ENCODE results near the gene RNF207. TPM values are rescaled to one million over a fixed set of nuclear protein-coding genes. Genes with fewer than 3 reads are reported as not detected.

RNF207 gene
- total RNA-seq, 1 experiment from 2014 or later = 4.9 TPM

DNA sequence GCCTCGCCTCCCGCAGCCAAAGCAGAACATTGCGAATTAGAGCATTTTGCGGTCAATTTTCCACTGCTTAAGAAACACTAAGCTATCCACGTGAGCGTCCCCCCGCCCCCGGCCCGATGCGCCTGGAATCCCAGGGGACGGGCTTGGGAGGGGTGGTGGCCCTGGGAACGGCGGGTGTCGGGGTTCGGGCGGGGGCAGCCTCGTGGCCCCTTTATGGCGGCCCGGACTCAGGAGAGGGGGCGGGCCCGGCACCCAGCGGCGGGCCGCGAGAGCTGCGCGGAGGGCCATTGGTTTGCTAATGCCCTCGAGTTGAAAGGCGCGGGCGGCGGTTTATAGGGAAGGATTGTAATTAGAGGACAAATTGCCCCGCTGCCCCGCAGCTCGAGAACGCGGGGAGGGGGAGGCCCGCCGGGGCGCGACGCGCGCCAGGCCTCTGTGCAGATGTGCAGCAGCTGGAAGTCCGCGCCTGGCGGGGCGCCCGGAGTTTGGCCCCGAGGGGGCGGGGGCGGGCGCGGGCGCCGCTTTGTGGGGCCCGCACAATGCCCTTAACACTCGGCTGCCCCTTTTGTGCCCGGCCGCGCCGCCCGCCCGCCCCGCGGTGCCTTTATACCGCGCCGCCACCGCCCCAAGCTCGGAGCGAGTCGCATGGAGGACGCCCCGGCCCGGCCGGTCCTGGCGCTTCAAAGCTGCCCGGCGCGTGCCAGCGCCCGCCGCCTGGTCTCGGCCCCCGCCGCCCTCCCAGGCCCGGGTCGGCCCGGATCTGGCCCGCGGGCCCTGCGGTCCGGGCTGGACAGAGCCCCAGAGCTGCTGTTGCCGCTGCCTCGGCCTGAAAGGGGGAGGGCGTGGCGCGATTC lies 36.2 kb downstream of the RNF207 start:
- TF ChIP-seq, protein P1, sequence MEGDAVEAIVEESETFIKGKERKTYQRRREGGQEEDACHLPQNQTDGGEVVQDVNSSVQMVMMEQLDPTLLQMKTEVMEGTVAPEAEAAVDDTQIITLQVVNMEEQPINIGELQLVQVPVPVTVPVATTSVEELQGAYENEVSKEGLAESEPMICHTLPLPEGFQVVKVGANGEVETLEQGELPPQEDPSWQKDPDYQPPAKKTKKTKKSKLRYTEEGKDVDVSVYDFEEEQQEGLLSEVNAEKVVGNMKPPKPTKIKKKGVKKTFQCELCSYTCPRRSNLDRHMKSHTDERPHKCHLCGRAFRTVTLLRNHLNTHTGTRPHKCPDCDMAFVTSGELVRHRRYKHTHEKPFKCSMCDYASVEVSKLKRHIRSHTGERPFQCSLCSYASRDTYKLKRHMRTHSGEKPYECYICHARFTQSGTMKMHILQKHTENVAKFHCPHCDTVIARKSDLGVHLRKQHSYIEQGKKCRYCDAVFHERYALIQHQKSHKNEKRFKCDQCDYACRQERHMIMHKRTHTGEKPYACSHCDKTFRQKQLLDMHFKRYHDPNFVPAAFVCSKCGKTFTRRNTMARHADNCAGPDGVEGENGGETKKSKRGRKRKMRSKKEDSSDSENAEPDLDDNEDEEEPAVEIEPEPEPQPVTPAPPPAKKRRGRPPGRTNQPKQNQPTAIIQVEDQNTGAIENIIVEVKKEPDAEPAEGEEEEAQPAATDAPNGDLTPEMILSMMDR (conservative IDR thresholded peaks at IDR 0.05) = no peak
- peaks cover 54 to 56% of the 10 kb centered on the region in 2 experiments for H3K4me1 Mint-ChIP-seq
- Histone ChIP-seq H3K18ac (ENCODE audit: insufficient read length, low read depth, low read length) (peak overlapping the region; percentile 66), H4K5ac (ENCODE audit: insufficient read length, low read depth, low read length) (no peak overlapping the region), H4K8ac (replicated peaks; ENCODE audit: insufficient read length, low read depth, low read length) (no peak overlapping the region), H3K79me2 (ENCODE audit: insufficient read depth, low read length) (no peaks in the 10 kb centered on the region), H3T11ph (ENCODE audit: low read length) (no peak overlapping the region), H3K27me3 (ENCODE audit: insufficient read depth, low read length) (no peaks in the 10 kb centered on the region; the same call in 1 of the 2 replicates), H2BK5ac (ENCODE audit: insufficient read length, low read length) (no peak overlapping the region), H3K56ac (ENCODE audit: insufficient read length, low read depth, low read length) (no peak overlapping the region), H3K79me1 (ENCODE audit: insufficient read depth, low read depth, low read length, poor library complexity, severe bottlenecking) (no peaks in the 10 kb centered on the region), H4K91ac (ENCODE audit: insufficient read length, low read depth, low read length) (no peak overlapping the region), H3K14ac (ENCODE audit: insufficient read depth, low read length) (peak overlapping the region; percentile 54; the same call in 1 of the 2 replicates), H3K23ac (ENCODE audit: insufficient read length, low read depth, low read length) (no peak overlapping the region), H3K9me3 (ENCODE audit: control insufficient read depth, low read depth, low read length) (no peaks in the 10 kb centered on the region), H2BK20ac (ENCODE audit: low read depth, low read length, poor library complexity, severe bottlenecking) (no peak overlapping the region), H3K4ac (ENCODE audit: low read depth, low read length) (no peak overlapping the region), H2AK5ac (ENCODE audit: insufficient read length, low read length) (no peak overlapping the region), H3K9ac (ENCODE audit: extremely low read depth, insufficient read length, low read length) (no peak overlapping the region), H3K4me2 (ENCODE audit: insufficient read depth, insufficient read length, low read length) (peak overlapping the region; percentile 5), H4K20me1 (ENCODE audit: control insufficient read depth, insufficient read depth, insufficient read length) (no peaks in the 10 kb centered on the region), H2BK12ac (ENCODE audit: insufficient read length, low read depth, low read length) (no peak overlapping the region), H2BK120ac (ENCODE audit: low read depth, low read length, poor library complexity, severe bottlenecking) (no peak overlapping the region), H2BK15ac (ENCODE audit: low read depth, low read length) (no peak overlapping the region), H2AFZ (ENCODE audit: low read length) (no peak overlapping the region), H3K4me1 (ENCODE audit: insufficient read depth, low read length) (peaks cover 5% of the 10 kb centered on the region; the same call in 1 of the 2 replicates), H3K23me2 (ENCODE audit: insufficient read length, low read depth, low read length, poor library complexity, severe bottlenecking) (peaks cover 25% of the 10 kb centered on the region), H3K27ac (ENCODE audit: insufficient read length, low read depth, low read length) (no peak overlapping the region)
- peak; percentile 79 for DNase-seq
- no peaks in the 10 kb centered on the region for H3K36me3 Mint-ChIP-seq (ENCODE audit: insufficient read depth in 1 of 3, low read depth in 3 of 3)
- peak overlapping the region in 2 of 3 experiments; percentile 61 to 80; a peak in 3 of 7 replicates for H3K27ac Mint-ChIP-seq
- peaks cover 13% of the 10 kb centered on the region for H3K27me3 Mint-ChIP-seq (ENCODE audit: low read depth)
- H3K4me3 Mint-ChIP-seq = peak overlapping the region; percentile 49 to 67
- H3K9me3 Mint-ChIP-seq = no peaks in the 10 kb centered on the region; a peak in 1 of 5 replicates
- no CpG with 5 or more reads among the region's 99 CpGs for WGBS (ENCODE audit: extremely low coverage, insufficient read length, low lambda C conversion rate)
